ENCODE results near the gene TMEM54. TPM values are rescaled to one million over a fixed set of nuclear protein-coding genes. Genes with fewer than 3 reads are reported as not detected.

TMEM54 gene
- total RNA-seq, 2 donors from 2014 or later = 1.4 to 2.0 TPM

GRCh38 chr1:32897082-32898049 lies 3.8 kb downstream of the TMEM54 start:
- Mint-ChIP-seq H3K4me1 (ENCODE audit: low read depth) (peaks cover 8% of the 10 kb centered on the region), H3K27me3 (ENCODE audit: low read depth) (peaks cover 51% of the 10 kb centered on the region), H3K4me3 (no peak overlapping the region), H3K9me3 (no peaks in the 10 kb centered on the region), H3K27ac (no peak overlapping the region), H3K36me3 (ENCODE audit: insufficient read depth in 2 of 2) (peaks cover 0 to 2% of the 10 kb centered on the region in 2 donors)
- ATAC-seq (replicated peaks in 1 of 2) (no peak), DNase-seq (no peak)

- no peak overlapping the region for H3K27ac Mint-ChIP-seq
- no peaks in the 10 kb centered on the region for H3K36me3 Mint-ChIP-seq (ENCODE audit: insufficient read depth in 2 of 2)
- no peak overlapping the region for H3K4me3 Mint-ChIP-seq
- peaks cover 14% of the 10 kb centered on the region for H3K4me1 Mint-ChIP-seq (ENCODE audit: low read depth)
- no peaks in the 10 kb centered on the region for H3K9me3 Mint-ChIP-seq
- DNase-seq (no peak), ATAC-seq (replicated peaks in 1 of 2) (no peak)
- H3K27me3 Mint-ChIP-seq (ENCODE audit: low read depth) = peaks cover 51% of the 10 kb centered on the region
These were observed 4.7 kb downstream of the TMEM54 start for GRCh38 chr1:32896451-32896850.

GRCh38 chr1:32895325-32896215 lies 5.6 kb downstream of the TMEM54 start:
- Mint-ChIP-seq H3K36me3 (ENCODE audit: insufficient read depth in 2 of 2) (no peaks in the 10 kb centered on the region), H3K9me3 (no peaks in the 10 kb centered on the region), H3K4me1 (ENCODE audit: low read depth) (peaks cover 11% of the 10 kb centered on the region), H3K4me3 (no peak overlapping the region), H3K27ac (no peak overlapping the region), H3K27me3 (ENCODE audit: low read depth) (peaks cover 57% of the 10 kb centered on the region)
- DNase-seq (no peak), ATAC-seq (replicated peaks in 1 of 2) (no peak)

GRCh38 chr1:32894681-32895080 lies 6.5 kb downstream of the TMEM54 start:
- Mint-ChIP-seq H3K27me3 (ENCODE audit: low read depth) (peaks cover 57% of the 10 kb centered on the region), H3K4me3 (no peak overlapping the region), H3K9me3 (no peaks in the 10 kb centered on the region), H3K36me3 (ENCODE audit: insufficient read depth in 2 of 2) (no peaks in the 10 kb centered on the region), H3K27ac (no peak overlapping the region), H3K4me1 (ENCODE audit: low read depth) (peaks cover 10% of the 10 kb centered on the region)
- ATAC-seq (replicated peaks in 1 of 2) (no peak), DNase-seq (no peak)

GRCh38 chr1:32894019-32894600 lies 7.1 kb downstream of the TMEM54 start:
- no peak for ATAC-seq (replicated peaks in 1 of 2)
- Mint-ChIP-seq H3K27ac (no peak overlapping the region), H3K4me1 (ENCODE audit: low read depth) (peaks cover 10% of the 10 kb centered on the region), H3K4me3 (peak overlapping the region; percentile 33 to 82), H3K27me3 (ENCODE audit: low read depth) (peaks cover 57% of the 10 kb centered on the region), H3K36me3 (ENCODE audit: insufficient read depth in 2 of 2) (no peaks in the 10 kb centered on the region), H3K9me3 (no peaks in the 10 kb centered on the region)
- no peak for DNase-seq

GRCh38 chr1:32893198-32894018 lies 7.8 kb downstream of the TMEM54 start:
- DNase-seq (no peak), ATAC-seq (replicated peaks in 1 of 2) (peak in 1 of 2 donors; percentile 44)
- Mint-ChIP-seq H3K27me3 (ENCODE audit: low read depth) (peaks cover 52% of the 10 kb centered on the region), H3K27ac (no peak overlapping the region), H3K36me3 (ENCODE audit: insufficient read depth in 2 of 2) (no peaks in the 10 kb centered on the region), H3K9me3 (no peaks in the 10 kb centered on the region), H3K4me3 (peak overlapping the region; percentile 71 to 82), H3K4me1 (ENCODE audit: low read depth) (peaks cover 10% of the 10 kb centered on the region)

- H3K36me3 Mint-ChIP-seq (ENCODE audit: insufficient read depth in 2 of 2) = no peaks in the 10 kb centered on the region
- peaks cover 57% of the 10 kb centered on the region for H3K27me3 Mint-ChIP-seq (ENCODE audit: low read depth)
- H3K9me3 Mint-ChIP-seq = no peaks in the 10 kb centered on the region
- peak overlapping the region; percentile 71 to 82 for H3K4me3 Mint-ChIP-seq
- DNase-seq (peak; percentile 66), ATAC-seq (replicated peaks in 1 of 2) (peak; percentile 77 to 80)
- H3K27ac Mint-ChIP-seq = no peak overlapping the region
- peaks cover 10% of the 10 kb centered on the region for H3K4me1 Mint-ChIP-seq (ENCODE audit: low read depth)
These were observed 8.6 kb downstream of the TMEM54 start for GRCh38 chr1:32892368-32893197.

- peak overlapping the region in 1 of 2 donors; percentile 63 for H3K4me3 Mint-ChIP-seq
- no peak overlapping the region for H3K27ac Mint-ChIP-seq
- DNase-seq (no peak), ATAC-seq (replicated peaks in 1 of 2) (no peak)
- no peaks in the 10 kb centered on the region for H3K36me3 Mint-ChIP-seq (ENCODE audit: insufficient read depth in 2 of 2)
- no peaks in the 10 kb centered on the region for H3K9me3 Mint-ChIP-seq
- H3K27me3 Mint-ChIP-seq (ENCODE audit: low read depth) = peaks cover 62% of the 10 kb centered on the region
- peaks cover 16% of the 10 kb centered on the region for H3K4me1 Mint-ChIP-seq (ENCODE audit: low read depth)
These were observed 9.6 kb downstream of the TMEM54 start for GRCh38 chr1:32891630-32892029.

GRCh38 chr1:32891241-32891570 lies 10.0 kb downstream of the TMEM54 start:
- ATAC-seq (replicated peaks in 1 of 2) = no peak
- Mint-ChIP-seq H3K27me3 (ENCODE audit: low read depth) (peaks cover 62% of the 10 kb centered on the region), H3K27ac (no peak overlapping the region), H3K9me3 (no peaks in the 10 kb centered on the region), H3K4me1 (ENCODE audit: low read depth) (peaks cover 16% of the 10 kb centered on the region), H3K4me3 (no peak overlapping the region), H3K36me3 (ENCODE audit: insufficient read depth in 2 of 2) (no peaks in the 10 kb centered on the region)
- no peak for DNase-seq

- Mint-ChIP-seq H3K9me3 (no peaks in the 10 kb centered on the region), H3K4me3 (no peak overlapping the region), H3K4me1 (ENCODE audit: low read depth) (peaks cover 16% of the 10 kb centered on the region), H3K27ac (no peak overlapping the region), H3K27me3 (ENCODE audit: low read depth) (peaks cover 65% of the 10 kb centered on the region), H3K36me3 (ENCODE audit: insufficient read depth in 2 of 2) (no peaks in the 10 kb centered on the region)
- ATAC-seq (replicated peaks in 1 of 2) (no peak), DNase-seq (no peak)
These were observed 10.5 kb downstream of the TMEM54 start for GRCh38 chr1:32890516-32891240.

GRCh38 chr1:32889731-32890278 lies 11.4 kb downstream of the TMEM54 start:
- Mint-ChIP-seq H3K36me3 (ENCODE audit: insufficient read depth in 2 of 2) (no peaks in the 10 kb centered on the region), H3K4me3 (no peak overlapping the region), H3K27ac (no peak overlapping the region), H3K27me3 (ENCODE audit: low read depth) (peaks cover 74% of the 10 kb centered on the region), H3K4me1 (ENCODE audit: low read depth) (peaks cover 16% of the 10 kb centered on the region), H3K9me3 (no peaks in the 10 kb centered on the region)
- DNase-seq (no peak), ATAC-seq (replicated peaks in 1 of 2) (no peak)

All from activated T-cell treated with anti-CD3 and anti-CD28 coated beads, Interleukin-2, amount 50 U/mL, for 72 hours (primary cell).